HCT116 (cell line): ENCODE data around the gene COG8. TPM values are rescaled to one million over a fixed set of nuclear protein-coding genes. Genes with fewer than 3 reads are reported as not detected.

Experiments
- ATAC-seq: fragments of 200-7000 bp; cut with Tn5 transposase; 2 replicates; pipeline ENCODE4 v1.9.1; 2020; ENCODE audit warnings: mild to moderate bottlenecking, moderate library complexity
- BruUV-seq: library from RNA; stranded (reverse); fragments of 400-500 nt; replicated peaks from 2 replicates; lab custom pipeline; 2021; lab: Mats Ljungman, UMichigan
- CTCF ChIA-PET: fragments of 300-600 bp; sonication (Branson Sonifier 250); formaldehyde crosslinking; loops from one replicate; lab custom pipeline; 2021; ENCODE audit warnings: antibody characterized with exemption; lab: Charles Lee
- POLR2A ChIA-PET: fragments of 300-600, 350-600 bp; sonication (Branson Sonifier 250); formaldehyde crosslinking; loops from one replicate; lab custom pipeline; 2021; ENCODE audit warnings: antibody characterized with exemption; lab: Charles Lee
- RAD21 ChIA-PET, 2 experiments: fragments of 300-600 bp; sonication (Branson Sonifier 250); formaldehyde crosslinking; loops; one replicate each; lab custom pipeline; 2023; ENCODE audit warnings: low total read pairs in 2 of 2; ENCODE audit not compliant: uncharacterized antibody in 2 of 2, unreplicated experiment in 2 of 2, low non-redundant PET in 1 of 2; lab: Charles Lee
- DNase-seq: peaks from one replicate; pipeline ENCODE4 v3.0.0-alpha.2; 2010; ENCODE audit warnings: low read depth, low spot score
- H2AFZ ChIP-seq: fragments of 200-600 bp; shearing (Covaris generic), sonication (generic); 2 replicates; pipeline ENCODE4 v1.6.1; 2017; ENCODE audit warnings: low read depth, mixed run types, mixed read lengths, antibody characterized with exemption, low read length; ENCODE audit not compliant: poor library complexity, severe bottlenecking
- H3K27ac ChIP-seq: 2 replicates; pipeline ENCODE4 v1.5.1; 2012; ENCODE audit warnings: low read depth, low read length
- H3K27me3 ChIP-seq: fragments of 200-600 bp; sonication (generic); 2 replicates; pipeline ENCODE4 v1.6.1; 2016; ENCODE audit warnings: mixed run types, low read length, mixed read lengths; ENCODE audit not compliant: insufficient read depth
- H3K36me3 ChIP-seq, 2 experiments: fragments of 200-500 bp in 1 of 2; fragments of 200-600 bp in 1 of 2; sonication (Bioruptor generic) in 1 of 2; sonication (generic) in 1 of 2; 2 replicates each; pipeline versions ENCODE4 v1.5.1 to v1.6.1; 2014 to 2016; ENCODE audit warnings: low read length in 2 of 2, inconsistent platforms in 1 of 2, mixed read lengths in 1 of 2, mixed run types in 1 of 2; ENCODE audit not compliant: insufficient read depth in 2 of 2, control insufficient read depth in 1 of 2
- H3K4me1 ChIP-seq, 2 experiments: fragments of 200-600 bp in 1 of 2; sonication (generic) in 1 of 2; 2 replicates each; pipeline versions ENCODE4 v1.5.1 to v1.6.1; 2012 to 2017; ENCODE audit warnings: low read length in 2 of 2, inconsistent platforms in 1 of 2, mild to moderate bottlenecking in 1 of 2, mixed read lengths in 1 of 2, mixed run types in 1 of 2, moderate library complexity in 1 of 2; ENCODE audit not compliant: insufficient read depth in 2 of 2, control insufficient read depth in 1 of 2
- H3K4me2 ChIP-seq: fragments of 200-600 bp; sonication (generic); 2 replicates; pipeline ENCODE4 v1.6.1; 2017; ENCODE audit warnings: mixed run types, low read length, mixed read lengths
- H3K4me3 ChIP-seq, 2 experiments: fragments of 200-600 bp in 1 of 2; sonication (generic) in 1 of 2; replicated peaks in 1 of 2; 2 replicates each; pipeline ENCODE4 v1.5.1; 2011 to 2016; ENCODE audit warnings: low read length in 2 of 2, control low read depth in 1 of 2, low read depth in 1 of 2, mild to moderate bottlenecking in 1 of 2, mixed read lengths in 1 of 2, mixed run types in 1 of 2
- H3K79me2 ChIP-seq: fragments of 200-600 bp; sonication (generic); 2 replicates; pipeline ENCODE4 v1.6.1; 2017; ENCODE audit warnings: mild to moderate bottlenecking, mixed run types, low read length, moderate library complexity, mixed read lengths; ENCODE audit not compliant: insufficient read depth
- H3K9ac ChIP-seq: fragments of 200-600 bp; sonication (generic); 2 replicates; pipeline ENCODE4 v1.6.1; 2016; ENCODE audit warnings: low read length, mixed read lengths
- H3K9me2 ChIP-seq: fragments of 200-600 bp; sonication (generic), shearing (Covaris generic); 2 replicates; pipeline ENCODE4 v1.6.1; 2017; ENCODE audit warnings: mixed run types, mild to moderate bottlenecking, moderate library complexity; ENCODE audit not compliant: insufficient read depth
- H3K9me3 ChIP-seq, 2 experiments: fragments of 200-500 bp in 1 of 2; fragments of 200-600 bp in 1 of 2; sonication (Bioruptor generic) in 1 of 2; sonication (generic) in 1 of 2; 2 replicates each; pipeline ENCODE4 v1.6.1; 2014 to 2017; ENCODE audit warnings: low read length in 2 of 2, mixed read lengths in 2 of 2, inconsistent platforms in 1 of 2, low read depth in 1 of 2, mild to moderate bottlenecking in 1 of 2, mixed run types in 1 of 2, moderate library complexity in 1 of 2; ENCODE audit not compliant: control insufficient read depth in 1 of 2, insufficient read depth in 1 of 2
- H4K20me1 ChIP-seq: fragments of 200-600 bp; sonication (generic), shearing (Covaris generic); 2 replicates; pipeline ENCODE4 v1.6.1; 2017; ENCODE audit warnings: mixed run types, mild to moderate bottlenecking, moderate library complexity; ENCODE audit not compliant: insufficient read depth
- CEBPB ChIP-seq: IDR thresholded peaks from 2 replicates; pipeline ENCODE4 v1.6.1; 2012; ENCODE audit warnings: low read depth
- CTCF ChIP-seq, 3 experiments: fragments of 200-600 bp in 1 of 3; sonication (generic) in 1 of 3; IDR thresholded peaks in 2 of 3; conservative IDR thresholded peaks in 1 of 3; 2 replicates each; pipeline ENCODE4 v1.5.1; 2012 to 2017; ENCODE audit warnings: low read depth in 2 of 3, low read length in 2 of 3, antibody characterized with exemption in 1 of 3, borderline replicate concordance in 1 of 3, control low read depth in 1 of 3, mild to moderate bottlenecking in 1 of 3, mixed read lengths in 1 of 3, mixed run types in 1 of 3, moderate library complexity in 1 of 3; ENCODE audit not compliant: insufficient read depth in 1 of 3
- EGR1 ChIP-seq: IDR thresholded peaks from 2 replicates; pipeline ENCODE4 v1.6.1; 2012; ENCODE audit warnings: low read depth
- EZH2phosphoT487 ChIP-seq: fragments of 200-600 bp; IDR thresholded peaks from 2 replicates; pipeline ENCODE4 v1.6.1; 2018; ENCODE audit warnings: antibody characterized with exemption, borderline replicate concordance
- JUND ChIP-seq: IDR thresholded peaks from 2 replicates; pipeline ENCODE4 v1.6.1; 2012
- POLR2A ChIP-seq: IDR thresholded peaks from 2 replicates; pipeline ENCODE4 v1.7.0; 2011; ENCODE audit warnings: borderline replicate concordance; ENCODE audit not compliant: insufficient read depth, insufficient read length; ENCODE audit errors: extremely low read depth
- SIN3A ChIP-seq: IDR thresholded peaks from 2 replicates; pipeline ENCODE4 v1.6.1; 2012; ENCODE audit warnings: low read depth
- SP1 ChIP-seq: IDR thresholded peaks from 2 replicates; pipeline ENCODE4 v1.6.1; 2012; ENCODE audit warnings: low read depth
- TCF7L2 ChIP-seq: IDR thresholded peaks from 2 replicates; pipeline ENCODE4 v1.7.0; 2011; ENCODE audit warnings: borderline replicate concordance, inconsistent platforms; ENCODE audit not compliant: insufficient read depth, insufficient read length; ENCODE audit errors: extremely low read depth
- YY1 ChIP-seq: IDR thresholded peaks from 2 replicates; pipeline ENCODE4 v1.6.1; 2011; ENCODE audit warnings: low read length, low read depth, moderate library complexity, mild to moderate bottlenecking; ENCODE audit not compliant: insufficient replicate concordance; ENCODE audit errors: extremely low read depth
- intact Hi-C: fragments of 100-400 bp; cut with micrococcal nuclease; formaldehyde crosslinking; loops from 2 replicates; pipeline ENCODE4 v1.10.0; 2022
- total RNA-seq: library from RNA; stranded (reverse); gene quantifications from one replicate; pipeline ENCODE4 v1.2.1, GENCODE V29; 2021; ENCODE audit not compliant: unreplicated experiment

The COG8 gene
- total RNA-seq, 1 experiment from 2014 or later, result 50.3 TPM

GRCh38 chr16:69306031-69306430, 33.3 kb downstream of the COG8 start:
- H3K36me3 ChIP-seq, result peaks cover 0 to 5% of the 10 kb centered on the region in 2 experiments; a peak in 1 of 4 replicates
- H3K9ac ChIP-seq, result no peak overlapping the region
- H3K4me1 ChIP-seq, result peaks cover 4 to 9% of the 10 kb centered on the region in 2 experiments
- no peak overlapping the region for H3K4me3 ChIP-seq
- no peaks in the 10 kb centered on the region for H4K20me1 ChIP-seq
- POLR2A ChIA-PET, result no interaction called here
- no peaks in the 10 kb centered on the region for H3K79me2 ChIP-seq
- no peak for DNase-seq
- H3K27ac ChIP-seq, result no peak overlapping the region
- CTCF ChIA-PET, result interaction anchor here (0.6 kb wide), 1 partner anchor 707 kb away, joined by 3 read pairs; no protein-coding TSS in a partner anchor
- intact Hi-C loops, result no loop called here
- no peak overlapping the region for H2AFZ ChIP-seq
- no peaks in the 10 kb centered on the region for H3K9me3 ChIP-seq
- RAD21 ChIA-PET, result no interaction called here
- BruUV-seq, result no TSS peak
- H3K9me2 ChIP-seq, result no peaks in the 10 kb centered on the region
- no peak for ATAC-seq
- TF ChIP-seq SP1 (no peak), JUND (no peak), YY1 (no peak), POLR2A (no peak), EZH2phosphoT487 (no peak), EGR1 (no peak), SIN3A (no peak), CEBPB (no peak), CTCF (IDR thresholded peaks at IDR 0.05 in 2 of 3, conservative IDR thresholded peaks at IDR 0.05 in 1 of 3; ENCODE audit: borderline replicate concordance in 1 of 3, insufficient read depth in 1 of 3, low read depth in 2 of 3, low read length in 2 of 3) (no peak), TCF7L2 (no peak)
- TF ChIP-seq, all 23 proteins: peak for 0
- no peaks in the 10 kb centered on the region for H3K27me3 ChIP-seq
- no peak overlapping the region for H3K4me2 ChIP-seq
